ENCODE results near the gene RBM4.
"Not testable (repeated sequence)": the region's sequence is repeated elsewhere in the genome, so short reads cannot be mapped to it uniquely, and the experiment has no call there.

RBM4 gene

GRCh38 chr11:66638177-66639065 is at the start of gene RBM4:
RBM4 (plus strand) TSS chr11:66638703; CDS start chr11:66639712, 1,009 bp downstream.
- DNase-seq = peak; percentile 97

GRCh38 chr11:66589315-66589714 is 49.2 kb upstream of the RBM4 start:
- DNase-seq = not testable (repeated sequence)

GRCh38 chr11:66589996-66590675 is 48.4 kb upstream of the RBM4 start:
- no peak for DNase-seq

- DNase-seq = no peak
These were observed 47.3 kb upstream of the RBM4 start for GRCh38 chr11:66591175-66591574.

GRCh38 chr11:66592457-66593302 is 45.8 kb upstream of the RBM4 start, which contains the start of the genes CCDC87 and CCS:
CCDC87 (minus strand) TSS chr11:66593063; CDS start chr11:66593015, 48 bp downstream.
CCS (plus strand) TSS chr11:66593185; CDS start chr11:66593262, 77 bp downstream.
- DNase-seq = peak; percentile 99

- no peak for DNase-seq
These were observed 45.2 kb upstream of the RBM4 start for GRCh38 chr11:66593303-66593635.

- no peak for DNase-seq
These were observed 44.9 kb upstream of the RBM4 start for GRCh38 chr11:66593650-66594049.

GRCh38 chr11:66595245-66595904 is 43.1 kb upstream of the RBM4 start:
- peak; percentile 17 for DNase-seq

- DNase-seq = no peak
These were observed 39.5 kb upstream of the RBM4 start for GRCh38 chr11:66598993-66599392.

GRCh38 chr11:66600219-66600618 is 38.3 kb upstream of the RBM4 start:
- DNase-seq = no peak

- DNase-seq = no peak
These were observed 37.8 kb upstream of the RBM4 start for GRCh38 chr11:66600631-66601233.

- DNase-seq = no peak
These were observed 35.4 kb upstream of the RBM4 start for GRCh38 chr11:66603072-66603471.

GRCh38 chr11:66604155-66604554 is 34.3 kb upstream of the RBM4 start:
- DNase-seq = no peak

- DNase-seq = not testable (repeated sequence)
These were observed 31.9 kb upstream of the RBM4 start for GRCh38 chr11:66606608-66607007.

GRCh38 chr11:66607126-66607834 is 31.2 kb upstream of the RBM4 start:
- DNase-seq = no peak

GRCh38 chr11:66609721-66610617 is 28.5 kb upstream of the RBM4 start:
- DNase-seq = no peak

- no peak for DNase-seq
These were observed 26.0 kb upstream of the RBM4 start for GRCh38 chr11:66612458-66612857.

- DNase-seq = no peak
These were observed 24.4 kb upstream of the RBM4 start for GRCh38 chr11:66614073-66614472.

- DNase-seq = peak; percentile 99
These were observed 21.9 kb upstream of the RBM4 start, which contains the start of gene RBM14 for GRCh38 chr11:66616379-66617154. RBM14 (plus strand) TSS chr11:66616630; CDS start chr11:66616721, 91 bp downstream.
